GM19035 (cell line): ENCODE data around the gene CAMK2N1.
"Not testable (repeated sequence)": the region's sequence is repeated elsewhere in the genome, so short reads cannot be mapped to it uniquely, and the experiment has no call there.

ENCODE experiments used
- ATAC-seq: cut with Tn5 transposase; IDR thresholded peaks from one replicate; pipeline ENCODE4 v1.9.1; 2021; ENCODE audit not compliant: unreplicated experiment

CAMK2N1 gene

GRCh38 chr1:20496725-20497383, 10.8 kb upstream of the CAMK2N1 start:
- ATAC-seq, result not testable (repeated sequence)

GRCh38 chr1:20496241-20496661, 10.2 kb upstream of the CAMK2N1 start:
- ATAC-seq, result no peak

GRCh38 chr1:20495661-20496060, 9.7 kb upstream of the CAMK2N1 start:
- ATAC-seq, result no peak

- ATAC-seq, result no peak
These were observed 8.8 kb upstream of the CAMK2N1 start for GRCh38 chr1:20494609-20495311.

GRCh38 chr1:20493839-20494608, 8.0 kb upstream of the CAMK2N1 start:
- no peak for ATAC-seq

GRCh38 chr1:20493309-20493708, 7.3 kb upstream of the CAMK2N1 start:
- ATAC-seq, result no peak

GRCh38 chr1:20492751-20493150, 6.7 kb upstream of the CAMK2N1 start:
- no peak for ATAC-seq

GRCh38 chr1:20491866-20492265, 5.9 kb upstream of the CAMK2N1 start:
- no peak for ATAC-seq

GRCh38 chr1:20491178-20491577, 5.2 kb upstream of the CAMK2N1 start:
- no peak for ATAC-seq

GRCh38 chr1:20487236-20487590, 1.2 kb upstream of the CAMK2N1 start:
- ATAC-seq, result no peak

- ATAC-seq, result no peak
These were observed 636 bp upstream of the CAMK2N1 start for GRCh38 chr1:20486457-20487235.

GRCh38 chr1:20484519-20485462, 1.2 kb downstream of the CAMK2N1 start:
- no peak for ATAC-seq

GRCh38 chr1:20483833-20484518, 2.0 kb downstream of the CAMK2N1 start:
- ATAC-seq, result no peak

- ATAC-seq, result no peak
These were observed 2.7 kb downstream of the CAMK2N1 start for GRCh38 chr1:20483098-20483832.

GRCh38 chr1:20481643-20482498, 4.1 kb downstream of the CAMK2N1 start:
- no peak for ATAC-seq

- no peak for ATAC-seq
These were observed 4.9 kb downstream of the CAMK2N1 start for GRCh38 chr1:20480951-20481617.

- no peak for ATAC-seq
These were observed 5.6 kb downstream of the CAMK2N1 start for GRCh38 chr1:20480243-20480944.
